ENCODE data around the gene SH3BGRL3.
"Not testable (repeated sequence)": the region's sequence is repeated elsewhere in the genome, so short reads cannot be mapped to it uniquely, and the experiment has no call there.

Gene SH3BGRL3

GRCh38 chr1:26291939-26292338, 12.1 kb downstream of the SH3BGRL3 start:
- no peak for DNase-seq

DNA sequence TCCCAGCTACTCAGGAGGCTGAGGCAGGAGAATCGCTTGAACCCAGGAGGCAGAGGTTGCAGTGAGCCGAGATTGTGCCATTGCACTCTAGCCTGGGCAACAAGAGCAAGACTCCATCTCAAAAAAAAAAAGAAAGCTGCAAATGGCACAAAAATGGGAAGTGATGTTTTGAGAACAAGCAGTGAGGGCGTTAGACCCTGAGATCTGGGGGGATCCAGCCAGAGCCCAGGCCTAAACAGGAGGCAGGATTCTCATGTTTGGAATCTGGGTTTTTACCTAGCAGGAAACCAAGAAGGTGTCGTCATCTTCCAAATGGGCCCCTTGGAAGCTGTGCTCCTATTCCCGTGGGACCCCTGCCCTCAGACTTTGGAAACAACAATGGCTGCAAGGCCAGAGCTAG, 12.8 kb downstream of the SH3BGRL3 start:
- not testable (repeated sequence) for DNase-seq

- DNase-seq = no peak
Observed at GRCh38 chr1:26293911-26294463, 14.1 kb downstream of the SH3BGRL3 start.

- DNase-seq = no peak
Observed at GRCh38 chr1:26295194-26296138, 15.6 kb downstream of the SH3BGRL3 start.

DNA sequence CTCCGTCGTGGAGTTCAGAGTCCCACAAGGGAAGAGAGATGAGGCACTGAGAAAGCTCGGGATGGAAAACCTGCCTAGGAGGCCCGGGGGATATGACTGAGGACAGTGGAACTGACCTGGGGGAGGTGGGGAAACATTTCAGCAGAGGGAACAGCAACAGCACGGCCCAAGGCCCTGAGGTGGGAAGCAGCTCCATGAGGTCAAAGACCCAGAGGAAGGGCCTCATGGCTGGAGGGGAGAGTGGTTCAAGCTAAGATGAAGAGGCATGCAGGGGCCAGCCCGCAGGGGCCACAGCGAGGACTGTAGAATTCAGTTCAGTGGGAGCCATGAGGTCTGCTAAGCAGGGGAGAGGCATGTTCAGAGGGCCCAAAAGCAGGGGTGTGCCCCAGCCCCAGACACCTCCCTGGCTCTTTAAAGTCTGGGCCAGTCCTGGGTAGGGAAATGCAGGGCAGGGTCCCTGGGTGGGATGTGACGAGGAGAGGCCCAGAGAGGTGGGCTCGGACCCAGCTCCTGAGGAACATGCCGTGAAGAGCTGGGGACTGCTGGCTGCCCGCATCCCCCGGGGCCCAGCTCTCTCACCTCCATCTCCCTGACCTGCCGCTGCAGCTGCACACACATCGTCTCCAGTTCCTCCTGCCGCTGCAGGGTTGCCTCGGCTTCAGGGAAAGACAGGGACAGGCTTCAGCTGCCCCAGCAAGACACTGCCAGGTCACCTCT, 16.6 kb downstream of the SH3BGRL3 start:
- DNase-seq = no peak

DNA sequence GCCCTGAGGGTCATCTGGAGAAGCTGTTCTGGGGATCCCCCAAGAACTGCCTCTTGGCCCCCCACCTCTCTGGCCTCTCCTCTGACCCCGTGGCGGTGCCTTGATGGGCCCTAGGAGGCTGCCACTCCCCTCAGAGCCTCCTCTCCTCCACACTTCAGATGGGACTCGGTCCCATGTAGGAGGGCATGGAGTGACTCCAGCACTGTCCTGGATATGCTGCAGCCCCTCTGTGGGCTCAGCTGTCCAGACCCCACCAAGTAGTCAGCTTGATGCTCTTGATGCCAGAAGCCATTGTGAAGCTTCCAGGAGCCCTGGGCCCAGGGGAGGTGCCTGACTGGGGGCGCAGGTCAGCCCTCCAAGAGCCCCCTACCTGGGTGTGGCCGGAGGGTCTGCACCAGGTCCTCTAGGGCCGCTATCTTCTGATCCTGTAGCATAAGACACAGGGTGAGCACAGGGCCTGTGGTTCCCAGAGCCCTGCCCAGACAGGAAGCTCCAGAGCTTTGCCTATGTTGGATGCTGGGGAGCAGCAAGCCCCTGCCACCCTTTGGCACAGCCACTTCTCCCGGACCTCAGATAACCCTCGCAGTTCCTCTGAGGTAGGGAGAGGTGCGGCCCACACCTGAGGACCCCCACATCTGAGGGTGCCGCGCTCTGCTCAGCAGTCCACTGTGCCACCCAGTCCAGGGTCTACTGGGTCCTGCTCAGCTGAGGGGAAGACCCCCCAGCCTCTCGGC, 17.3 kb downstream of the SH3BGRL3 start:
- no peak for DNase-seq

- DNase-seq = no peak
Observed at GRCh38 chr1:26297791-26298124, 17.9 kb downstream of the SH3BGRL3 start.

DNA sequence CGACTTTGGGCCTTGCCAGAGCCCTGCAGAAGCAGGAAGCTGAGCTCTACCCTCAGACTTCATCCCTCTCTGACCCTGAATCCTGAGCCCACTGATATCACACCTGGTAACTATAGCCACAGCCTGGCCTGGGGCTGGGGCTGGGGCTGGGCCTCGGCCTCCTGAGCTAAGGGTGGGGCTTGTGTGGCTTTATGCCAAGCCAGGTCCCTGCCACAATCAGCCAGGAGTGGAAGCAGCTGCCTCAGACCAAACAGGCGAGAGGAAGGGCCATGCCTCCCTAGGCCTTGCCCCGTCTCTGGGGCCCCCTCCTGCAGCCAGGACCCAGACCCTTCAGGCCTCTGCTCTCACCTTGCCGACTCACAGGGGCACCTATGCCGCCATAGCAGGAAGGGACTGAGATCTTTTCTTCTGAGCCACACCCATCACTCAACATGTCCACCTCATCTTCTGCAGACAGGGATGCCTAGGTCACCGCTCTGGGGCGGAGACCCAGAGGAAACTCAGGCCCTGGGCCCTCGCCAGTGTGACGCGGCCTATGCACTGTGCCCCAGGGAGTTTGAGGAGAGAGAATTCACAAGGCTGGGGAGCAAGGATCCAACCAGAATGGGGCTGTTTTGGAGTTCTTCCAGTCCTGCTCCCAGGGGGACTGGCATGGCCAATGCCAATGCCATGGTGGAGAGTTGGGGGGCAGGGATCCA, 20.8 kb downstream of the SH3BGRL3 start:
- no peak for DNase-seq

DNA sequence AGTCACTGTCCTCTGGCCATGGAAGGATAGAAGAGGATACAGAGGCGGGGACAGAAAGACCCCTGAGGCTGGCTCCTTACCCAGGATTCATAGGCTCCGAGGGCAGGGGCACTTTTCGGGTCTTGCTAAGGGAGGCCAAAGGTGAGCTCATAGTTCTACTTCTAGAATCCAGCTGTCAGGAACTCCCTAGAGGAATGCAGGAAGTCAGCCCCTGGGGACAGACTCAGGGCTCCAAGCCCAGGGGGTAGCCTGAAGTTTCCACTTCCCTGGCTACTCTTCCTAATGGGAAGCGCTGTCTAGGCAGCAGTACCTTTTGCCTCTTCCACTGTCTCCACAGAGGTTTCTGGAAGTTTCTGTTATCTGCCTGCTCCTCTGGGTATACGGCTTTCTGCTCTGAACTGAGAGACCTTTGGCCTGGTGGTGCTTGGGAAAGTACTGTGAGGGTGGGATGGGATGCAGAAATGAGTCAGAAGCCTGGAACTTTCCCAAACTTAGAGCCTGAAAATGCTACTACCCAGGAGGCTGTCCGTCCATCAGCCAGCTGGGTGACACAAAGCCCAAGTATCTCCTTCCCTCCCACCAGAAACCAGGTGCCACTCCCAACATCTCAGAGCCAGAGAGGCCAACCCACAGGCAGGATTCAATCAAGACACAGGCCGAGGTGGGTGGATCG, 23.0 kb downstream of the SH3BGRL3 start:
- no peak for DNase-seq

DNA sequence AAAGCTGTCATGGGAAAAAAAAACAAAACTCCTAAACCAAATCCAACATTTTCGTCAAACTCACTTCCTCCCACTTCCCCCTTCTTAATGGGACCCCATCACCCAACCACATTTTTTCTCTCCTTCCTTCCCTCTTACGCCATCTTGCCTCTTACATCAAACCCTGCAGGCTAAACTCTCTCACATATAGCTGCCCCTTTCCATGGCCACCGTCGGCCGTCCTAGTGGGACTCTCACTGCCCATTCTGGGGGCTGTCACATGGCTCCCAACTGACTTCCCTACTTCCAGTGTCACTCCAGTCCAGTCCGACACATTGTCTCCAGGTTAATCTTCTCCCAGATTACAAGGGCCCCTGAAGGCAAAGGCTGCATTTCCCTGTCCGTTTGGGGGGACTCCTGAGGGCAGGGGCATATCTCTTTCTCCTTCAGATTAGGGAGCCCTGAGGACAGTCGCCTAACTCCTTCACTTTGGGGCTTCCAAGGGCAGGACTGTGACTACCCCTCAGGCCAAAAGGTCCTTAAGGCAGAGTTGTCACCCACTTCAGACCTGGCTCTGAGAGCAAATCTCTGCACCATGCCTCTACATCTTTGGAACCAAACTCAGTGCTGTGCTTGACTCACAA, 25.9 kb downstream of the SH3BGRL3 start:
- DNase-seq = no peak

DNA sequence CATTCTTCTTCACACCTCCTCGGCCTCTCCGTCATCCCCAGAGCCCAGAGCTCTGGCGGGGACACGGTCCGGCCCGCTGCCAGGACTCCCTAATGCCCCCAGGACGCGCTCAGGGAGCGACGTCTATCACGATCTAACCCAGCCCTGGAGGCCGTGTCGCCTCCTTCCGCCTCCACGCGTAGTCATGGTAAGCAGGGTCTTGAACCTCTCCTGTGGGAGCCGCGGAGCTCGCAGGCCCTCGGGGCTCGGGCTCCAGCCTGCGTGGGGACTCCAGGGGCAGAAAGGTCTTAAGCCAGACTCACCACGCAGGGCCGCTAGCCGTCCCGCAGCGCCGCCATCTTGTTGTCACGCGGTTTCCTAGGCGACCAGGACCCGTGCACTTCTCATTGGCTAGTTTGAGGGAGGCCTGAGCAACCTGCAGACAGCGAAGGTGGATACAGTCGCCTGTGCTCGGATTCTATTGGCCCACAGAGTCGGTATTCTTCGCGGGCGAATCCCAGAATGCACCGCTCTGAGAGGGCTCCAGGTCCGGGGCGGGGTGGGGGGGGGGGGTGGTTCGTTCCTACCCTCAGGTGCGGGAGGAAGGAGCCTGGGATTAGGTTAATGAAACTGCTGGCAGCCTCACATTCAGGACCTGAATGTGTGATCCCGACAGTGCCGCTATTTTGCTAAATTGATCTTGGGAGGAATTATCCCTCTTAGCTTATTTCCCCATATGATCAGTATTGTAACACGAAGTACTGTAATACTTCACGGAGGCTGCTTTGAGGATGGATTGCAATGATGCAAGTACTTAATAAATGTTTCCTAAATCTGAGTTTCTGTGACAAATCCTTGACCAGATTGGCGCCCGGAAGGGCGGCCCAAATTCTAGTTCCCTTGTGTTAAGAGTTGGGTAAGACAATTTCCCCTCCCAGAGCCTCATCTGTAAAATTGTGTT, 26.7 kb downstream of the SH3BGRL3 start, which contains the start of gene UBXN11:
UBXN11 (minus strand) TSS at position 347 of the 940 bp plus-strand sequence. CDS start 3,753 bp downstream, outside the sequence.
- peak; percentile 71 for DNase-seq

GRCh38 chr1:26307363-26307781, 27.5 kb downstream of the SH3BGRL3 start:
- no peak for DNase-seq

DNA sequence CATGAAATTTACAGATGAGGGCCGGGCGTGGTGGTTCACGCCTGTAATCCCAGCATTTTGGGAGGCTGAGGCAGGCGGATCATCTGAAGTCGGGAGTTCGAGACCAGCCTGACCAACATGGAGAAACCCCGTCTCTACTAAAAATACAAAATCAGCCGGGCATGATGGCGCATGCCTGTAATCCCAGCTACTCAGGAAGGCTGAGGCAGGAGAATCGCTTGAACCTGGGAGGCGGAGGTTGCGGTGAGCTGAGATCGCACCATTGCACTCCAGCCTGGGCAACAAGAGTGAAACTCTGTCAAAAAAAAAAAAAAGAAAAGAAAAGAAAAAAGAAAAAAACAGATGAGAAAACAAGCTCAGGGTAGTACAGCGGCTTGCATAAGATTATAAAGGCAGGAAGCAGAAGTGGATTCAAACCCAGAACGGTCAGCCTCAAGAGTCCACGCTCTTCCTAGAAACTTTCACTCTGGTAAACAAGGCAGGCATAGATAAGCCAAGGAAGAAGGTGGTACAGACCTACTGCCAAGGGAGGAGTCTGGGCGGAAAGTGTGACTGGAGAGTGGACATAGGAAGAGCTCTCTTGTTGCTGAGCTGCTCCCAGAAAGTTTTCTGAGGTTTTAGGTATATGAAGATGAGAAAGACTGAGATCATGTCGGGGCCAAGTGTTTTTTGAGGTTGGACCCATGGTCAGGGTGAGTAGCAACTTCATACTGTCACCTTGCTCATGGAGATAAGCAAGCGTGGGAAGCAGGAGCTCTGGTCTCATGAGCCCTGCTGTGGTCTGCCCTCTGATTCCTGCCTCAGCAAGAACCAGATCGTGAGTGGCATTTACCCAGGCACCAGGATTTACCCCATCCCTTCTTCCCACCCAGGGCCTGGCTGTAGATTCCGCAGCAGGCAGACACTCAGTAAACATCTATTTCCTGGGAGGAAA, 28.3 kb downstream of the SH3BGRL3 start:
- not testable (repeated sequence) for DNase-seq

- no peak for DNase-seq
Observed at GRCh38 chr1:26314501-26314900, 34.6 kb downstream of the SH3BGRL3 start.

GRCh38 chr1:26315874-26316850, 36.3 kb downstream of the SH3BGRL3 start:
- no peak for DNase-seq

DNA sequence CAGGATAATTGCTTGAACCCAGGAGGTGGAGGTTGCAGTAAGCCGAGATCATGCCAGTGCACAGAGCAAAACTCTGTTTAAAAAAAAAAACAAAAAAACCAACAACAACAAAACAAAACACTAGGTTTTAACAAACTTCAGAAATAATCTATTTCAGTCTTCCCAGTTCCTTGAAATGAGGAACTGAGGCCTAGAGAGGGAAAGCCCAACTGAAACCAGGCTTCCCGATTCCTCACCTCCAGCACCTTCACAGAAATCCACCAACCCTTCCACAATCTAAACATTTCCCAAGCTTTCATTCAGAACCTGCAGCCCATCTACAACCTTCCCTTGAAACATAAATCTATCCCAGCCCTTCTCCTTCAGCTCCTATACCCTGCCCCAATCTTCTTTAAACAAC, 37.3 kb downstream of the SH3BGRL3 start:
- DNase-seq = no peak

- DNase-seq = no peak
Observed at GRCh38 chr1:26317612-26318337, 37.9 kb downstream of the SH3BGRL3 start, which contains the start of gene CD52. TSS of gene CD52 (plus strand) at chr1:26317958. CDS start at chr1:26318018, 60 bp downstream.
